GM12872 (cell line): ENCODE measurements around the gene ACY1.
A peak's percentile ranks its signal among the peaks of the same experiment; 100 is the strongest.

Experiments
- CTCF ChIP-seq: IDR thresholded peaks from 3 replicates; pipeline ENCODE4 v1.5.1; 2011; ENCODE audit warnings: low read depth, mild to moderate bottlenecking, low read length, moderate library complexity; ENCODE audit not compliant: insufficient read depth

The ACY1 gene

DNA sequence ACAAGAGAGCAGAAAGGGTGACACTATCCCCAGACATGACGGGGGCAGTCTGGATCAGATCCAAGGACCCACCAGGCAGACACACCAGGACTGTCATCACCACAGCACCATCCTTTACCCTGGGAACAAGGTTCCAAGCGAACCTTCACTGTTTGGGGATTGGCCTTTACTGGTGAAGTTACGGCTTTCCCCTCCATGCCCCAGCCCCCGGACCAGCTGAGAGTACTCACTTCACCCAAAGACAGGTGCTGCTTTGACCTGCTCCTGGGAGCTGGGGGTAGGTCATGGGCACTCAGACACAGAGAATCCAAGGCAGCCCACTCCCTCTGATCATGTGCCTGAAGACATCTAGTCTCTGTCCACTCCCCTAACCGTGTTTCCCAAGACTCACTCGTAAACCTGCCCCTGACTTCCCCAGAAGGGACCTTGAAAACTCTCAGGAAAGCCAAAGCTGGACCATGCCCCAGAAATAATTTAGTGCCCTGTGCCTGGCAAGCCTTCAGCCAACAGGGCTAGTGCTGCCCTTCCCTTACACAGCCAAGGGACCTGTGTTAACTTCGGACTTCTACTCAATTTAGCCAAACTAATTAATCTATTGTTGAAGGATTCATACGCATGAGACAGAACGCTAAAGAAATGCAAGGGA is 44.4 kb upstream of the ACY1 start:
- TF ChIP-seq CTCF, result no peak

- no peak for TF ChIP-seq CTCF
Observed at GRCh38 chr3:51940648-51941462, 42.5 kb upstream of the ACY1 start.

- no peak for TF ChIP-seq CTCF
Observed at GRCh38 chr3:51941463-51941797, 41.9 kb upstream of the ACY1 start.

GRCh38 chr3:51941798-51942602 is 41.3 kb upstream of the ACY1 start, which contains the start of the genes PARP3 and RRP9:
Gene PARP3, plus strand, starts transcription at chr3:51942363. Its CDS starts 993 bp downstream, at chr3:51943356.
Gene RRP9, minus strand, starts transcription at chr3:51941904. Its CDS starts 37 bp downstream, at chr3:51941867.
- TF ChIP-seq CTCF, result peak; percentile 99

- no peak for TF ChIP-seq CTCF
Observed at GRCh38 chr3:51942603-51943450, 40.5 kb upstream of the ACY1 start.

DNA sequence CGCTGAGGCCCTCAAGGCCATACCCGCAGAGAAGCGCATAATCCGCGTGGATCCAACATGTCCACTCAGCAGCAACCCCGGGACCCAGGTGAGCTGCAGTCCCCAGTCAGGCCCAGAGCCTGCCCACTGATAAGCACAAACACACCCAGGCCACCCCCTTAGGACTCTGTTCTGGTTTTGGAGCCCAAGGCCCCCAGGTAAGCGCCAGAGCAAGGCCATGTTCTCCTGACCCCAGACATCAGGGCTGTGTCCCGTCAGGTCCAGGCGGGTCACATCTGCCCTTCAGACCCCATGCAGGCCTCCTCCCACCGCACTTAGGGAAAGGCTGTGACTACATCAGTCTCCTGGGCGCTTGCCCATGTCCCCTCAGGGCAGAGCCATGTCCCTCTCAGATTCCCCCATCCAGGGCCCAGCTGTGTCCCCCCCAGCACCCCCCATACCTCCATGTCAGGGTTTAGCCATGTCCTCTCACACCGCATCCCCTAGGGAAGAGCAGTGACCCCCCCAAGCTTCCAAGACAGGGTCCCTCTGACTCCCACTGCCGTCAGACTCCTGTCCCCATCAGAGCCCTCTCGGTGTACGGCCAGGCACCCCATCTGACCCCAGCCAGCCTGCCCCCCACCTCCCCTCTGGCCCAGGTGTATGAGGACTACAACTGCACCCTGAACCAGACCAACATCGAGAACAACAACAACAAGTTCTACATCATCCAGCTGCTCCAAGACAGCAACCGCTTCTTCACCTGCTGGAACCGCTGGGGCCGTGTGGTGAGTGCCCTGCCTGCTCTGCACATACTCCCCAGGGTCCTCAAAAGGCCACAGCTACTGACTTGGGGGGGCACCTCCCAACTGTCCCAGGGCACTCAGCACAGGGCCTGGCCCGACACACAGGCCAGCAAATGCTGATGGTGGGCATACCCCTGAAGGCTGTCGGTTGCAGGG is 39.6 kb upstream of the ACY1 start:
- no peak for TF ChIP-seq CTCF
